Diencephalon (tissue), 1 donor: ENCODE results near the gene ZNF280A. TPM values are rescaled to one million over a fixed set of nuclear protein-coding genes. Genes with fewer than 3 reads are reported as not detected.

Experiments
- total RNA-seq: library from RNA; depleted of rRNA; stranded (reverse); fragments of >200 nt; gene quantifications from one replicate; pipeline ENCODE4 v1.2.3, GENCODE V29; 2014

ZNF280A gene, protein sequence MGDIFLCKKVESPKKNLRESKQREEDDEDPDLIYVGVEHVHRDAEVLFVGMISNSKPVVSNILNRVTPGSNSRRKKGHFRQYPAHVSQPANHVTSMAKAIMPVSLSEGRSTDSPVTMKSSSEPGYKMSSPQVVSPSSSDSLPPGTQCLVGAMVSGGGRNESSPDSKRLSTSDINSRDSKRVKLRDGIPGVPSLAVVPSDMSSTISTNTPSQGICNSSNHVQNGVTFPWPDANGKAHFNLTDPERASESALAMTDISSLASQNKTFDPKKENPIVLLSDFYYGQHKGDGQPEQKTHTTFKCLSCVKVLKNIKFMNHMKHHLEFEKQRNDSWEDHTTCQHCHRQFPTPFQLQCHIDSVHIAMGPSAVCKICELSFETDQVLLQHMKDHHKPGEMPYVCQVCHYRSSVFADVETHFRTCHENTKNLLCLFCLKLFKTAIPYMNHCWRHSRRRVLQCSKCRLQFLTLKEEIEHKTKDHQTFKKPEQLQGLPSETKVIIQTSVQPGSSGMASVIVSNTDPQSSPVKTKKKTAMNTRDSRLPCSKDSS
- not detected for total RNA-seq

GRCh38 chr22:22520020-22520656, at the start of gene ZNF280A:
Gene ZNF280A, minus strand, starts transcription at chr22:22520270. Its CDS starts 4,640 bp downstream, at chr22:22515630.

GRCh38 chr22:22558972-22559603, 39.0 kb upstream of the ZNF280A start, which contains the start of gene PRAME:
Gene PRAME, minus strand, starts transcription at chr22:22559265. Its CDS starts 2,433 bp downstream, at chr22:22556832.

DNA sequence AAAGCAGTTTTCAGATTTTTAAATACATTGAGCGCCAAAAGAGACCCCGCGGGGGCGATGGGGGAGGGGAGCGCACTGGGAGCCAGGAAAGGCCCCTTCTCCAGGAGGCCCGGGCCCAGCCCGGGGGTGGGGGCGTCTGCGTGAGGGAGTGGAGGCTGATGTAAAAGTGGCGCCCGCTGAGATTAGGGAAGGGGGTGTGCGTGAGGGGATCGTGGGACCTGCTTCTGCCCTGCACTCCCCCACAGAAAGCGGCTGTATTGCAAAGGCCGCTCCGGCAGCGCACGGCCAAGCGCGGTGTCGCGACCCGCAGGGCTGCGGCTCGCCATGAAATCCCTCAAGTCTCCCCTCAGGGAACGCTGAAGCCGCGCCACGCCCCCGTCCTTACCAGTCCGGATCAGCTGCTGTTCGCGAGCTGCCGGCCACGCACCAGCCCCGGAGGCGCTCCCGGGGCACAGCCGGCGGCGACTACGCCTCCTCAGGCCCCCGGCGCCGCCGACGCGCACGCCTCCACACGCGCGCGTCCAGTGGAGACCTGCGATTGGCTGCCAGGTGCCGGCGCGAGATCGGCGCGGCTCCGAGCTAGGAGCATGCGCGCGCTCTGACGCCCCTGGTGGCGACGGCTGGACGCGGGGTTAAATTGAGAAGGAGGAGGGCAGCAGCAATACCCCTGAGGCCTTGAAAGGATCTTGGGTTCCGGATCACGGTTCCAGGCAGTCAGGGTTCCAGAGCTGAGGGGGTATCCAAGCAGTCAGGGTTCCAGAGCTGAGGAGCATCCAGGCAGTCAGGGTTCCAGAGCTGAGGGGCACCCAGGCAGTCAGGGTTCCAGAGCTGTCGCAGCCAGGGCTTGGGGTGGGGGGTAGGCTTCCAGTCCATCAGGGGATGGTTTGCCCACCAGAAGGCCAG, 11.5 kb downstream of the ZNF280A start, which contains the start of gene ZNF280B:
Gene ZNF280B (minus strand): TSS at position 469 of the 903 bp plus-strand sequence. CDS start 19,344 bp downstream, outside the sequence.

Other genes starting within 250 kb of the ZNF280A start
- 5.8 TPM for gene ZNF280B, start 11.5 kb downstream of the ZNF280A start, total RNA-seq
- not detected for gene PRAME, start 39.0 kb upstream of the ZNF280A start, total RNA-seq
- not detected for gene GGTLC2, start 124.3 kb upstream of the ZNF280A start, total RNA-seq